Tibial nerve (tissue), 4 donors: Measurements from ENCODE around the gene FHAD1.
"Not testable (repeated sequence)": the region's sequence is repeated elsewhere in the genome, so short reads cannot be mapped to it uniquely, and the experiment has no call there.

Experiments used
- CTCF ChIP-seq, 5 experiments: fragments of 200-600 bp in 3 of 5; fragments of 450-650 bp in 2 of 5; sonication (generic) in 3 of 5; IDR thresholded peaks; one replicate each; pipeline ENCODE4 v1.5.1; 2016 to 2019; ENCODE audit warnings: antibody characterized with exemption in 5 of 5, mild to moderate bottlenecking in 3 of 5, moderate library complexity in 2 of 5
- EP300 ChIP-seq, 2 donors: sonication (generic); formaldehyde crosslinking; IDR thresholded peaks; one replicate each; pipeline ENCODE4 v1.6.1; 2017; ENCODE audit warnings: antibody characterized with exemption in 2 of 2, mild to moderate bottlenecking in 1 of 2
- POLR2A ChIP-seq, 2 donors: fragments of 450-650 bp; IDR thresholded peaks; one replicate each; pipeline ENCODE4 v1.6.1; 2017; ENCODE audit warnings: antibody characterized with exemption in 2 of 2, mild to moderate bottlenecking in 2 of 2, moderate library complexity in 2 of 2

DNA sequence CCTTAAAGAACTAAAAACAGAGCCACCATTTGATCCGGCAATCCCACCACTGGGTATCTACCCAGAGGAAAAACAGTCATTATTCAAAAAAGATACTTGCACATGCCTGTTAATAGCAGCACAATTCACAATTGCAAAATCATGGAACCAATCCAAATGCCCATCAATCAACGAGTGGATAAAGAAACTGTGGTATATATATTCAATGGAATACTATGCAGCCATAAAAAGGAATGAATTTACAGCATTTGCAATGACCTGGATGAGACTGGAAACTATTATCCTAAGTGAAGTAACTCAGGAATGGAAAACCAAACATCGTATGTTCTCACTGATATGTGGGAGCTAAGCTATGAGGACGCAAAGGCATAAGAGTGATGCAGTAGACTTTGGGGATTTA, 51.0 kb downstream of the FHAD1 start:
- not testable (repeated sequence) for TF ChIP-seq CTCF, POLR2A, EP300 (IDR thresholded peaks at IDR 0.05)
